HG03354 (cell line): Measurements from ENCODE around the gene DENND11.

Experiments used
- ATAC-seq: cut with Tn5 transposase; IDR thresholded peaks from one replicate; pipeline ENCODE4 v1.9.1; 2021; ENCODE audit warnings: mild to moderate bottlenecking; ENCODE audit not compliant: unreplicated experiment, poor library complexity, severe bottlenecking

DENND11 gene, protein sequence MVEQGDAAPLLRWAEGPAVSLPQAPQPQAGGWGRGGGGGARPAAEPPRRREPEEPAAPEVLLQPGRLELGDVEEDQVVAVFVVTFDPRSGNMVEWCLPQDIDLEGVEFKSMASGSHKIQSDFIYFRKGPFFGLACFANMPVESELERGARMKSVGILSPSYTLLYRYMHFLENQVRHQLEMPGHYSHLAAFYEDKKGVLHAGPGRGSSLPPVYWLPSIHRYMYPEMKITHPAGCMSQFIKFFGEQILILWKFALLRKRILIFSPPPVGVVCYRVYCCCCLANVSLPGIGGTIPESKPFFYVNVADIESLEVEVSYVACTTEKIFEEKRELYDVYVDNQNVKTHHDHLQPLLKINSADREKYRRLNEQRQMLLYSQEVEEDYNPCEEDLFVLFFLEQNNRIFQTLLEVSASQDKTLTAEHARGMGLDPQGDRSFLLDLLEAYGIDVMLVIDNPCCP

GRCh38 chr7:141702047-141702567 lies at the start of gene DENND11:
Gene DENND11 (minus strand): TSS chr7:141702166. CDS start chr7:141702153, 13 bp downstream.
- peak; percentile 77 for ATAC-seq

- no peak for ATAC-seq
These were observed 46.4 kb upstream of the DENND11 start for GRCh38 chr7:141748396-141748795.

DNA sequence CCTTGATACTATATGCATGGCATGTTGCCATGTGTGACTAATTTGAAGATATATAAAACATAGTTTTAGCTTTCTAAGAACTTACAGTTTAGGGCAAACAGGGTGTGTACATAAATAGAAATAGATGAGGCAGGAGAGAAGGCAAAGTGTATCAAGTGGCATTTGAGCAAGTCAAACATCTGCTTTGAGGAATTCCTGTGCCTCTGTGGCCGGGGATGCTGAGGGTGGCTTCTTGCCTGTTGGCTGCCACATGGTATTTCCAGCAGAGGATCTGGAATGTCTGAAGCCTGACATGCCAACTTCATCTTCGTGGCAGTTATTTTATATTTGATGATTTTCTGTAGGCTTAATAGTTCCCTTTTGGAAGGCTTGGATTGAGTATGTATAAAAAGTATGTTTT lies 42.2 kb upstream of the DENND11 start:
- ATAC-seq = no peak

GRCh38 chr7:141742229-141742628 lies 40.3 kb upstream of the DENND11 start:
- ATAC-seq = no peak

DNA sequence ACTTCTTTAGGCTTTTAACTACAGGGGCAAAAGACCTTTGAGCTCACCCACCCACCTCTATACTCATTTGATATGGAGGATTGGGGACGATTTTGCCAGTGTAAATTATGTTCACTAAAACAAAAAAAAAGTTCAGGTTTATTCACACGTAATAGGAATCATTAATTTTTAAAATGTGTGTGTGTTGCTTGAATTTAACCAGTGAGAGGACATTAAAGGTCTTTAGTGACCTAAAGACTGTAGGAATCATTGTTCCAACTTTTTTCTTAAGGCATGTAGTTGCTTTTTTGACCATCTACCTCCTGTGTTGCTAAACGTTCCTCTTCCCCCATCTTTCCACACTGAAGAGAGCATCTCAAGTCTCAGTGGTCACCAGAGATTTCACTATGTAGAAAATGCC lies 37.3 kb upstream of the DENND11 start:
- no peak for ATAC-seq

GRCh38 chr7:141738592-141739013 lies 36.6 kb upstream of the DENND11 start:
- no peak for ATAC-seq

DNA sequence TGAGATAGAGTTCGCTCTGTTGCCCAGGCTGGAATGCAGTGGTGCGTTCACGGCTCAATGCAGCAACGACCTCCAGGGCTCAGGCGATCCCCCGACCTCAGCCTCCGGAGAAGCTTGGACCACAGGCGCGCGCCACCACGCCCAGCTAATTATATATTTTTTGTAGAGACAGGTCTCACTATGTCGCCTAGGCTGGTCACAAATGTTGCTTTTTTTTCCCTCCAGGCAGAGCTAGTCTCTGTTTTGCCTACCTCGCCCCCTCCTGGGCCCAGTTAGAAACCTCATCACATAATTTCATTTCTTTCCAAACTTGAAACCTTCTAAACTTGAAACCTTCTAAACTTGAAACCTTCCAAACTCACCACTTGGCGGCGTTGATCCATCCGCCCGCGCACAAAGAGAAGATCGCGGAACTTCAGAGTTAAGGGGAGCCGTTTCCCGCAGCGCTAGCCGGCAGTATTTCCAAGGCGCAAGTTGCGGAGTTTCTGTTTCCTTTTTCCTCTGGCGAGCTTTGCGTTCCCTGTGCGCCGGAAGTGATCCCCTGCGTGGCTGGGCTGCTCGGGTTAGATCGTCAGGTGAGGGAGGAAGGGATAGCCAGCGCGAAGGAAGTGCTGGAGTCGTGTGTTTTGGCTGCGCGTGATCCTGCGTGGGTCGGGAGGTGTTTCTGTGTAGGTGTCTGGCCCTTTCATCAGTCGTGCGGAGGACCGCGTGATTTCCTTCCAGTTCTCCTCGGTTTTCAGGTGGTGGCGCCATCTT lies 36.0 kb upstream of the DENND11 start, which contains the start of gene SSBP1:
Gene SSBP1 (plus strand): TSS at position 523 of the 756 bp plus-strand sequence. CDS start 809 bp downstream, outside the sequence.
- peak; percentile 92 for ATAC-seq

GRCh38 chr7:141737118-141737835 lies 35.3 kb upstream of the DENND11 start:
- no peak for ATAC-seq

DNA sequence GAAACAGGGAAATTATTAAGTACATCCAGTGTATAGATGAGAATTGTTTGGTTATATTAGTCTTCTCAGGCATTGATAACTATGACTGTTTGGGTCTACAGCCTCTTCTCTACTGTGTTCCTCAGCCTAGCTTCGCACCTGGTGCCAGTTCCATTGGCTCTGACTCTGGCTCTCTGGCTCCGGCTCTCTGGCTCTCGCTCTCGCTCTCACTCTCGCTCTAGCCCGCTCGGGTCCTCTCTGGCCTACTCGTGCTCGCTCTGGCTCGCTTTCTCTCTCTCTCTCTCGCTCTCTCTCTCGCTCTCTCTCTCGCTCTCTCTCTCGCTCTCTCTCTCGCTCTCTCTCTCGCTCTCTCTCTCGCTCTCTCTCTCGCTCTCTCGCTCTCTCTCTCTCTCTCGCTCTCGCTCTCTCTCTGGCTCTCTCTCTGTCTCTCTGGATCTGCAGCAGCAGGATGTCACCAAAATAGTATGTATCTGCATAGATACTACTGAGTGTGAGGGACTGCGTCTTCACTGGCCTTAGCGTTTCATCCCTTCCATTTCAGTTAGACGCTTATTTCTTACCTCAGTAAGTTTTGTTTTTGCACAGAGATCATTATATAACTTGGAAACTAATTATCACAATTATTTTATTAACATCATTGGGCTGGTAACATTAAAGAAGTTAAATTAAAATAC lies 29.6 kb upstream of the DENND11 start:
- ATAC-seq = no peak

DNA sequence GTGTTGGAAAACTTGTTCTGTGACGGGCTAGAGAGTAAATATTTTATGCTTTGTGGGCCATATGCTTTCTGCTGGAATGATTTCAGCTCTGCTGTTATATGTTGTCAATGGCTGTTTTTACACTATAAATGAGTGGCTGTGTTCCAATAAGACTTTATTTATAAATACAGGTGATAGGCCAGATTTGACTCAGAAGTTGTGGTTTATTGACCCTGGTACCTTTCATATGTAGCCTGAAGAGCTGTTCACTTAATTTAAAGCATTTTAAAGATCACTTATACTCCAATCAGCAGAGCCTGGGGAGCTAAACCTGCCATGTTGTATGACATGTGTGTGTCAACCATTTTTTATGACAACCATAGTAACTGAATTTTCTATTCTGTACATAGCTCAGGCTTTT lies 27.1 kb upstream of the DENND11 start:
- ATAC-seq = no peak

DNA sequence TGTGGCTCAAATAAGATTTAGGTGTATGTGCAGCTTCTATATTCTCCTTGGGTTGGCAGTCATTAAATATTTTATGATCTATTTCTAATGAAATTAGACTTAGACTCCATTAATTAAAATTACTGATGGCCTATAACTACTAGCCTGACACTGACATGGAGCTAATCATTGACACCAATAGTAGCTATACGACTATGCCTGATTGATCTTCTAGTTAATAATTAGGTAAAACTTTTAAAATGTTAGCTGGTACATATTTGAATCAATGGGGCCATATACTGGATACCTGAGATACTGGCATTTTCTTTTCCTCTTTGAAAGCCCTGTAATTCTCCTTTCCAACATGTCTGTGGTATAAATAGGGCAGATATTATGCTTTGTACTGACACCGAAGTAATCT lies 20.6 kb upstream of the DENND11 start:
- peak; percentile 87 for ATAC-seq

GRCh38 chr7:141717450-141717849 lies 15.5 kb upstream of the DENND11 start:
- no peak for ATAC-seq

- no peak for ATAC-seq
These were observed 14.1 kb upstream of the DENND11 start for GRCh38 chr7:141715794-141716689.

GRCh38 chr7:141715018-141715417 lies 13.1 kb upstream of the DENND11 start:
- no peak for ATAC-seq

DNA sequence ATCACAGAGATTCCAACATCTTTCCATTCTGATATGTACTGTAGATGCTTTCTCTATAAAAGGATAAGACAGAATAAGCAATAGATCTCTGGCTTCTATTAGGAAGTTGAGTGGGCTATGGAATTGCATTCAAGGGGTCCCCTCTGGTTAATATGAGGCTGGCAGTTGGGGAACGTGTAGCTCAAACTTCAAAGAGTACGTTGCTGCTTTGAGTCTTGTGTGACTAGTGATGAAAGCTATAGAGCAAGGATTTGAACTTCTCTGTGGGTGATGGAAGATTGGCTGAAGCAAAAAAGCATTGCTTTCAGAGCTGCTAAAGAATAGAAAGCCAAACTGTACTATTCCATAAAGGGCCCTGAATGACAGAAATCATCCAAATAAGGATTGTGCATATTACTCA lies 12.6 kb upstream of the DENND11 start:
- ATAC-seq = no peak

DNA sequence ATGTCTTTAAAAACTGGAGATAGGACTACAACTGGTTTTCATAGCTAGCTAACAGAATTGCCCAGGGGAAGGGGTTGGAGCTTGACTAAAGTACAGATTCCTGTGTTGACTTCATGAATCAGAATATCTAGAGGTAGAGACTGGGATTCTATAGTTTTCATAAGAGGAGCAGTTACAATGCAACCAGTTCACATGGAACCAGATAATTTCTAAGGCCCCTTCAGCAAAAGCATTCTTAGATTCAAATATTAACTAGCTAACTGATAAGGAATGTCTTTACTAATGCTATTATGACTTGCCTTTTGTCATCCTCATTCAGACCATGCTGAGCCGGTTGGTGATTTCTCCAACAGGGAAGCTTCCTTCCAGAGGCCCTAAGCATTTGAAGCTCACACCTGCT lies 11.9 kb upstream of the DENND11 start:
- ATAC-seq = no peak

GRCh38 chr7:141712603-141713255 lies 10.8 kb upstream of the DENND11 start:
- ATAC-seq = no peak

DNA sequence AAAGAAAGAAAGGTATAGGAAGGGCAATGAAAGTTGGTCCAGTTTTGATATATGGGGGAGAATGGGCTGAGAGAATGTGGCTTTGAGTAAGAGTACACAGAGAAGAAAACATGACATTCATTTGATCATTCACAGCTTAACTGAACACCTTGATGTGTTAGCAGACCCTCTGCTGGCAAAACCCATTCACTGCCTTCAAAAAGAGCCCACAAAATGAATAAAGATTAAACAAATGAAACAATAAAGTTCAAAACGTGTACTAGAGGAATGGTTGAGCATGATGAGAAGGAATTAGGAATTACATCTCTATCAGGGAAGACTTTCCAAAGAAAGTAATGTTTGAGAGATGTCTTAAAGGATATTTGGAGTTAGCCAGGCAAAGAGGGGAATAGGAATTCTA lies 8.3 kb upstream of the DENND11 start:
- no peak for ATAC-seq
